HL-60 (cell line): ENCODE data around the gene SULT1B1.

Source experiments
- GABPA ChIP-seq: IDR thresholded peaks from 2 replicates; pipeline ENCODE4 v1.6.1; 2012; ENCODE audit warnings: low read depth
- POLR2AphosphoS5 ChIP-seq: IDR thresholded peaks from 2 replicates; pipeline ENCODE4 v1.6.1; 2012; ENCODE audit warnings: low read depth
- SPI1 ChIP-seq: IDR thresholded peaks from 2 replicates; pipeline ENCODE4 v1.6.1; 2012; ENCODE audit warnings: low read depth, mild to moderate bottlenecking, borderline replicate concordance
- TF ChIP-seq, protein P1 (sequence below): IDR thresholded peaks from one replicate; pipeline ENCODE4 v1.5.1; 2011; ENCODE audit warnings: low read length, control low read depth, inconsistent platforms; ENCODE audit not compliant: insufficient read depth

DNA sequence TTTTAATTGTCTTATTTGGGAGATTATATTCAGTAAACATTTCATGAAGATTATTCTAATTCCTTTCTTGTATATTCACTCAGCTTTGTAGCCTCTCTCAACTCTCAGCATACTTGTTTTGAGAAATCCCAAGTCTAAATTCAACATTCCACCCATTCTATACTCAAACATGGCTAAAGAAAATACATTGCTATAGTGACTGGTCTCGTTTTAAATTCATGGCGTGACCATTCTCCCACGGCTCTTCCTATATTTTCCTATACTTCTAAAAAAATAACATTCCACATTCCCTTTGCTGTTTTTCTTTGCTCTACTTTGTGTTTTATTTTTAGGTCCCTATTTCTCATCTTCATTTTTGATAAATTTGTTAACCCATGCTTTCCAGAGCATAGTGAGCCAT lies 58.2 kb downstream of the SULT1B1 start:
- TF ChIP-seq, protein P1, sequence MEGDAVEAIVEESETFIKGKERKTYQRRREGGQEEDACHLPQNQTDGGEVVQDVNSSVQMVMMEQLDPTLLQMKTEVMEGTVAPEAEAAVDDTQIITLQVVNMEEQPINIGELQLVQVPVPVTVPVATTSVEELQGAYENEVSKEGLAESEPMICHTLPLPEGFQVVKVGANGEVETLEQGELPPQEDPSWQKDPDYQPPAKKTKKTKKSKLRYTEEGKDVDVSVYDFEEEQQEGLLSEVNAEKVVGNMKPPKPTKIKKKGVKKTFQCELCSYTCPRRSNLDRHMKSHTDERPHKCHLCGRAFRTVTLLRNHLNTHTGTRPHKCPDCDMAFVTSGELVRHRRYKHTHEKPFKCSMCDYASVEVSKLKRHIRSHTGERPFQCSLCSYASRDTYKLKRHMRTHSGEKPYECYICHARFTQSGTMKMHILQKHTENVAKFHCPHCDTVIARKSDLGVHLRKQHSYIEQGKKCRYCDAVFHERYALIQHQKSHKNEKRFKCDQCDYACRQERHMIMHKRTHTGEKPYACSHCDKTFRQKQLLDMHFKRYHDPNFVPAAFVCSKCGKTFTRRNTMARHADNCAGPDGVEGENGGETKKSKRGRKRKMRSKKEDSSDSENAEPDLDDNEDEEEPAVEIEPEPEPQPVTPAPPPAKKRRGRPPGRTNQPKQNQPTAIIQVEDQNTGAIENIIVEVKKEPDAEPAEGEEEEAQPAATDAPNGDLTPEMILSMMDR, result no peak
- no peak for TF ChIP-seq SPI1
- TF ChIP-seq GABPA, result no peak
- no peak for TF ChIP-seq POLR2AphosphoS5
